A549 (cell line): ENCODE data around the gene LMO7.

ENCODE experiments used
- BHLHE40 ChIP-seq: IDR thresholded peaks from 2 replicates; pipeline ENCODE4 v1.6.1; 2012; ENCODE audit warnings: low read depth, low read length, inconsistent platforms
- CBX8 ChIP-seq: fragments of 200-600 bp; sonication (generic); IDR thresholded peaks from 2 replicates; pipeline ENCODE4 v1.6.1; 2016
- CEBPB ChIP-seq, 2 experiments: fragments of >200 bp in 1 of 2; sonication (Bioruptor Twin) in 1 of 2; formaldehyde crosslinking in 1 of 2; IDR thresholded peaks; 2 replicates each; pipeline ENCODE4 v1.6.1; 2012 to 2016
- CTCF ChIP-seq: fragments of >200 bp; sonication (Bioruptor Twin); formaldehyde crosslinking; IDR thresholded peaks from 3 replicates; pipeline ENCODE4 v1.5.1; 2016
- ESRRA ChIP-seq: fragments of 150-350 bp; IDR thresholded peaks from 2 replicates; pipeline ENCODE4 v1.6.1; 2014; ENCODE audit warnings: mild to moderate bottlenecking, low read length, borderline replicate concordance
- KDM1A ChIP-seq: fragments of 200-600 bp; sonication (generic); IDR thresholded peaks from 2 replicates; pipeline ENCODE4 v1.6.1; 2016; ENCODE audit warnings: low read depth, mild to moderate bottlenecking
- MYC ChIP-seq: IDR thresholded peaks from 2 replicates; pipeline ENCODE4 v1.6.1; 2012; ENCODE audit warnings: mild to moderate bottlenecking, inconsistent platforms, low read length, improper control_type of control experiment, borderline replicate concordance
- POLR2A ChIP-seq: IDR thresholded peaks from 2 replicates; pipeline ENCODE4 v1.6.1; 2012; ENCODE audit warnings: mild to moderate bottlenecking, low read length
- REST ChIP-seq: fragments of 200-600 bp; sonication (generic); IDR thresholded peaks from 2 replicates; pipeline ENCODE4 v1.6.1; 2016; ENCODE audit warnings: antibody characterized with exemption, mild to moderate bottlenecking, moderate library complexity
- RFX5 ChIP-seq: fragments of 450-650 bp; IDR thresholded peaks from 2 replicates; pipeline ENCODE4 v1.7.1; 2014; ENCODE audit warnings: antibody characterized with exemption, mild to moderate bottlenecking, moderate library complexity
- SREBF2 ChIP-seq: fragments of 450-650 bp; IDR thresholded peaks from 2 replicates; pipeline ENCODE4 v1.6.1; 2014; ENCODE audit warnings: mild to moderate bottlenecking, moderate library complexity

- TF ChIP-seq KDM1A = no peak
- no peak for TF ChIP-seq POLR2A
- no peak for TF ChIP-seq BHLHE40
- no peak for TF ChIP-seq RFX5
- TF ChIP-seq SREBF2 = no peak
- TF ChIP-seq CBX8 = no peak
- no peak for TF ChIP-seq CTCF
- TF ChIP-seq REST = no peak
- no peak for TF ChIP-seq MYC
- no peak for TF ChIP-seq CEBPB (IDR thresholded peaks at IDR 0.05)
- TF ChIP-seq ESRRA = no peak
Measured at GRCh38 chr13:75621147-75621546, 15.0 kb upstream of the LMO7 start.
